ENCODE results near the gene RNFT2. TPM values are rescaled to one million over a fixed set of nuclear protein-coding genes. Genes with fewer than 3 reads are reported as not detected.
A peak's percentile ranks its signal among the peaks of the same experiment; 100 is the strongest.

RNFT2 gene
- total RNA-seq, 4 donors from 2014 or later: 0.55 TPM; not detected in 3

GRCh38 chr12:116879509-116880212 is 141.5 kb downstream of the RNFT2 start:
- TF ChIP-seq POLR2A (IDR thresholded peaks at IDR 0.05): no peak
- no peak for TF ChIP-seq CTCF (IDR thresholded peaks at IDR 0.05 in 4 of 5, conservative IDR thresholded peaks at IDR 0.05 in 1 of 5)
- in situ Hi-C loops (cut with MboI; ENCODE audit: low sequenced_read_pairs in 4 of 4) (no loop called here), intact Hi-C loops (cut with DNase I; ENCODE audit: low total_unique reads) (loop anchor here (5.0 kb wide), 1 partner anchor 177 kb away; no protein-coding TSS in a partner anchor)
- Histone ChIP-seq H3K36me3 (no peaks in the 10 kb centered on the region), H3K4me1 (peaks cover 14 to 36% of the 10 kb centered on the region in 2 donors), H3K27ac (no peak overlapping the region), H3K4me3 (peak overlapping the region; percentile 6 to 48 (median 36)), H3K27me3 (peaks cover 44 to 73% (median 73%) of the 10 kb centered on the region in 3 donors), H3K9me3 (no peaks in the 10 kb centered on the region)
- no peak for ATAC-seq
- DNase-seq: no peak

- Histone ChIP-seq H3K9me3 (no peaks in the 10 kb centered on the region), H3K36me3 (no peaks in the 10 kb centered on the region), H3K27me3 (peaks cover 44 to 67% (median 66%) of the 10 kb centered on the region in 3 donors), H3K4me3 (peak overlapping the region; percentile 33 to 48 (median 41)), H3K4me1 (peaks cover 14 to 36% of the 10 kb centered on the region in 2 donors), H3K27ac (no peak overlapping the region)
- DNase-seq (no peak), ATAC-seq (no peak)
- in situ Hi-C loops (cut with MboI; ENCODE audit: low sequenced_read_pairs in 4 of 4) (no loop called here), intact Hi-C loops (cut with DNase I; ENCODE audit: low total_unique reads) (loop anchor here (5.0 kb wide), 1 partner anchor 178 kb away; no protein-coding TSS in a partner anchor)
- no peak for TF ChIP-seq CTCF (IDR thresholded peaks at IDR 0.05 in 4 of 5, conservative IDR thresholded peaks at IDR 0.05 in 1 of 5)
- TF ChIP-seq POLR2A (IDR thresholded peaks at IDR 0.05): no peak
These were observed 142.2 kb downstream of the RNFT2 start for GRCh38 chr12:116880213-116880816.

GRCh38 chr12:116880817-116881324 is 142.8 kb downstream of the RNFT2 start:
- DNase-seq: no peak
- in situ Hi-C loops (cut with MboI; ENCODE audit: low sequenced_read_pairs in 4 of 4) (no loop called here), intact Hi-C loops (cut with DNase I; ENCODE audit: low total_unique reads) (loop anchor here (5.0 kb wide), 1 partner anchor 179 kb away; no protein-coding TSS in a partner anchor)
- H3K27me3 ChIP-seq: peaks cover 44 to 61% (median 61%) of the 10 kb centered on the region in 3 donors
- peak overlapping the region; percentile 38 to 48 (median 42) for H3K4me3 ChIP-seq
- no peak overlapping the region for H3K27ac ChIP-seq
- H3K9me3 ChIP-seq: no peaks in the 10 kb centered on the region
- peaks cover 14 to 36% of the 10 kb centered on the region in 2 donors for H3K4me1 ChIP-seq
- H3K36me3 ChIP-seq: no peaks in the 10 kb centered on the region
- ATAC-seq: peak in 1 of 2 donors; percentile 65
- TF ChIP-seq CTCF (IDR thresholded peaks at IDR 0.05 in 4 of 5, conservative IDR thresholded peaks at IDR 0.05 in 1 of 5) (no peak), POLR2A (IDR thresholded peaks at IDR 0.05) (no peak)

- in situ Hi-C loops (cut with MboI; ENCODE audit: low sequenced_read_pairs in 4 of 4): no loop called here
These were observed 143.3 kb downstream of the RNFT2 start, which contains the start of gene HRK for GRCh38 chr12:116881325-116881876. TSS of gene HRK (minus strand) at chr12:116881441. CDS start at chr12:116881307, 134 bp downstream.

More at GRCh38 chr12:116881325-116881876, 143.3 kb downstream of the RNFT2 start, which contains the start of gene HRK:
- no peak for ATAC-seq
- Histone ChIP-seq H3K27me3 (peaks cover 39 to 56% (median 56%) of the 10 kb centered on the region in 3 donors), H3K9me3 (no peaks in the 10 kb centered on the region), H3K36me3 (no peaks in the 10 kb centered on the region), H3K4me1 (peaks cover 14 to 36% of the 10 kb centered on the region in 2 donors), H3K27ac (no peak within 1 kb of the TSS), H3K4me3 (peak within 1 kb of the TSS; percentile 41 to 53 (median 46))
- DNase-seq: no peak
- intact Hi-C loops (cut with DNase I; ENCODE audit: low total_unique reads): loop anchor here (5.0 kb wide), 1 partner anchor 179 kb away; no protein-coding TSS in a partner anchor
- TF ChIP-seq POLR2A (IDR thresholded peaks at IDR 0.05): no peak
- no peak for TF ChIP-seq CTCF (IDR thresholded peaks at IDR 0.05 in 4 of 5, conservative IDR thresholded peaks at IDR 0.05 in 1 of 5)
